K562 treated with DMSO at 1 percent for 48 hours (cell line): ENCODE measurements around the gene TIGD4. TPM values are rescaled to one million over a fixed set of nuclear protein-coding genes. Genes with fewer than 3 reads are reported as not detected.

ENCODE experiments used
- total RNA-seq: library from RNA; unstranded; fragments of 300-600 nt; gene quantifications from 2 replicates; pipeline ENCODE4 v1.2.3, GENCODE V29; 2022; ENCODE audit warnings: low replicate concordance; ENCODE audit errors: extremely low read depth

Gene TIGD4
- not detected in 2 replicates for total RNA-seq

GRCh38 chr4:152779513-152780266, at the start of gene TIGD4, which contains the start of gene ARFIP1:
TIGD4 (minus strand) TSS chr4:152779730; CDS start chr4:152771004, 8,726 bp downstream.
ARFIP1 (plus strand) TSS chr4:152779954; CDS start chr4:152829634, 49,680 bp downstream.

Other genes with a start within 250 kb of the TIGD4 start
- not detected in 2 replicates for gene FBXW7, start 243.6 kb downstream of the TIGD4 start, total RNA-seq
- gene TMEM154, start 99.7 kb downstream of the TIGD4 start, total RNA-seq: not detected in 2 replicates
- gene ARFIP1, start 224 bp upstream of the TIGD4 start, total RNA-seq: not detected in 2 replicates
- not detected in 2 replicates for gene FHDC1, start 156.6 kb upstream of the TIGD4 start, total RNA-seq